ENCODE measurements around the gene CPOX.

The CPOX gene

DNA sequence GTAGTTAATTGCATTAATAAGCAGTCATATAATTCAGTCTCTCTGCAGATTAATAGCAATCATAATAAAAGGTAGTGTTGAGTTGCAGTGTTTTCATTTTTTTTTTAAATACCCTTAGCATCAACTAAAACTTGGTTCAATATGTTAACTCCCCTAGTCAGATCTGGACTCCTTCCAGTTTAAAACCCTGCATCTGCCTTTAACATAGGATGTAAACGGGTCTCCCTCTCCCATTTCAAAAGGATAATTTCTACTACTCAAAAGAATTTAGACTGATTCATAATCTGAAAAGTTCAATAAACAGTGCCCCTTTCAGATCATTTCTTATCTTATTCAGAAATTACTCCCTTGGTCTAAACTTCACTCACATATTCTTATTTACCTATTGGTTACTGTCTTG lies 11.4 kb downstream of the CPOX start:
- peaks cover 74% of the 10 kb centered on the region for H3K36me3 ChIP-seq (ENCODE audit: insufficient read depth, low read length)
- no peaks in the 10 kb centered on the region for H3K9me3 ChIP-seq (ENCODE audit: insufficient read depth, low read length, severe bottlenecking)
- no peaks in the 10 kb centered on the region for H4K20me1 ChIP-seq (ENCODE audit: insufficient read depth, low read length)
- no peak overlapping the region for H2AFZ ChIP-seq (ENCODE audit: low read depth, low read length)
- no peak overlapping the region for H3K9ac ChIP-seq (ENCODE audit: low read depth, low read length)
- DNase-seq, result no peak
- TF ChIP-seq EZH2 (IDR thresholded peaks at IDR 0.05; ENCODE audit: borderline replicate concordance, low read depth, low read length, severe bottlenecking), result no peak
- TF ChIP-seq CTCF (IDR thresholded peaks at IDR 0.05; ENCODE audit: borderline replicate concordance, extremely low read depth, low read length, poor library complexity, severe bottlenecking), result no peak
- no peak overlapping the region for H3K4me2 ChIP-seq (ENCODE audit: insufficient read depth, low read length)
- no peaks in the 10 kb centered on the region; the same call in 1 of the 2 replicates for H3K79me2 ChIP-seq (ENCODE audit: insufficient read depth, low read length)
- H3K27ac ChIP-seq (ENCODE audit: low read length), result no peak overlapping the region
- no peaks in the 10 kb centered on the region for H3K4me1 ChIP-seq (ENCODE audit: insufficient read depth, low read length)
- no peak for ATAC-seq (ENCODE audit: insufficient read depth, low read depth)
- H3K4me3 ChIP-seq (ENCODE audit: low read depth in 1 of 2, low read length in 2 of 2), result no peak overlapping the region
- H3K27me3 ChIP-seq (ENCODE audit: insufficient read depth, low read length, poor library complexity), result no peaks in the 10 kb centered on the region

- no peak overlapping the region for H3K9ac ChIP-seq (ENCODE audit: low read depth, low read length)
- TF ChIP-seq EZH2 (IDR thresholded peaks at IDR 0.05; ENCODE audit: borderline replicate concordance, low read depth, low read length, severe bottlenecking) (no peak), CTCF (IDR thresholded peaks at IDR 0.05; ENCODE audit: borderline replicate concordance, extremely low read depth, low read length, poor library complexity, severe bottlenecking) (no peak)
Observed at GRCh38 chr3:98581474-98581873, 11.9 kb downstream of the CPOX start.

DNA sequence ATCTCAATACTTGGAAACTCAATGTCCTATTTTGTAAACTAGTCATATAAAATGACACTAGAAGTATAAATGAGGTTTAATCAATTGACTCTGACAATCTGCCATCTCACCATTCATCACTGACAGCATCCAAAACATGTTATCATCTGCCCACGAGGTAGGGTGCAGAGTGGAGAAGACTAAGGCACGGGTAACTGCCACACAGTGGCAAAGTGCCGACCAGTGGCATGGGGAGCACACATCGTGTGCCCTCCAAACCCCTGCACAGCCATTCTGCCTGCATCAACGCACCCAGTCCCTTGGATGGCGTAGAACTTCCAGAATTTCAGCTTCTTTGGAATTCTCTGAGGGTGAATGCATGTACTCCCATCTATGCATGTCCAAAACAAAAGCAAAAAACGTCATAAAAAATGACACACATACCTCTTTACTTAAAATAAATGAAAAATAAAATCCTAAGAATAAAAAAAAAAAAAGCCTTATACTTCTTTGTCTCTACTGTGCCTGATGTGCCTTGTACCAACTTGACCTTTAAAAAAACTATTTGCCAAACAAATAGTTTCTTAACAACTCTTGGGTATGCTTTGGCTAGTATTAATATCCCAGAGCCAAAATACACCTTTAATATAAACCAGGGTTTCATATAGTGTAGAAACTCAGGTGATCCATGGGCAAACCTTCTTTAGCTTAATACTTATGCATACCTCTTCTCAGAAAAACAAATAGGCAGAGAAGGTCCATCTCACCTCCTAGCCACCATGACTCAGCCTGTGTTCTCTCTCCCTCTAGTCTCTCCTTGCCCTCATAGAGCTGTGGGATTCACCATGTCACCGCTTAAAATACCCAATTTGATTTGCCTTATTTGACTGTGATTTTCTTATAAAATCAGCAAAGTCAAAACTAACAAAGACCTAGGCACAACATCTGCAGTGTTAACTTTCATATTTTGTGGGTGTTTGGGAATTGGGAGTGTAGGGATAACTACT lies 12.7 kb downstream of the CPOX start:
- Histone ChIP-seq H3K4me3 (ENCODE audit: low read depth in 1 of 2, low read length in 2 of 2) (no peak overlapping the region), H3K79me2 (ENCODE audit: insufficient read depth, low read length) (no peaks in the 10 kb centered on the region; the same call in 1 of the 2 replicates), H3K27me3 (ENCODE audit: insufficient read depth, low read length, poor library complexity) (no peaks in the 10 kb centered on the region), H3K27ac (ENCODE audit: low read length) (no peak overlapping the region), H3K9me3 (ENCODE audit: insufficient read depth, low read length, severe bottlenecking) (no peaks in the 10 kb centered on the region), H3K9ac (ENCODE audit: low read depth, low read length) (no peak overlapping the region), H3K4me2 (ENCODE audit: insufficient read depth, low read length) (no peak overlapping the region), H3K4me1 (ENCODE audit: insufficient read depth, low read length) (no peaks in the 10 kb centered on the region), H2AFZ (ENCODE audit: low read depth, low read length) (no peak overlapping the region), H4K20me1 (ENCODE audit: insufficient read depth, low read length) (no peaks in the 10 kb centered on the region), H3K36me3 (ENCODE audit: insufficient read depth, low read length) (peaks cover 69% of the 10 kb centered on the region)
- DNase-seq (no peak), ATAC-seq (ENCODE audit: insufficient read depth, low read depth) (no peak)
- TF ChIP-seq EZH2 (IDR thresholded peaks at IDR 0.05; ENCODE audit: borderline replicate concordance, low read depth, low read length, severe bottlenecking) (no peak), CTCF (IDR thresholded peaks at IDR 0.05; ENCODE audit: borderline replicate concordance, extremely low read depth, low read length, poor library complexity, severe bottlenecking) (no peak)

More at GRCh38 chr3:98581474-98581873, 11.9 kb downstream of the CPOX start:
- Histone ChIP-seq H3K36me3 (ENCODE audit: insufficient read depth, low read length) (peaks cover 76% of the 10 kb centered on the region), H3K27ac (ENCODE audit: low read length) (no peak overlapping the region), H3K4me1 (ENCODE audit: insufficient read depth, low read length) (no peaks in the 10 kb centered on the region), H4K20me1 (ENCODE audit: insufficient read depth, low read length) (no peaks in the 10 kb centered on the region), H2AFZ (ENCODE audit: low read depth, low read length) (no peak overlapping the region), H3K4me3 (ENCODE audit: low read depth in 1 of 2, low read length in 2 of 2) (no peak overlapping the region), H3K79me2 (ENCODE audit: insufficient read depth, low read length) (no peaks in the 10 kb centered on the region; the same call in 1 of the 2 replicates), H3K27me3 (ENCODE audit: insufficient read depth, low read length, poor library complexity) (no peaks in the 10 kb centered on the region), H3K9me3 (ENCODE audit: insufficient read depth, low read length, severe bottlenecking) (no peaks in the 10 kb centered on the region), H3K4me2 (ENCODE audit: insufficient read depth, low read length) (no peak overlapping the region)
- DNase-seq (no peak), ATAC-seq (ENCODE audit: insufficient read depth, low read depth) (no peak)

All from DND-41 (cell line).